ENCODE data around the gene CTF1. TPM values are rescaled to one million over a fixed set of nuclear protein-coding genes. Genes with fewer than 3 reads are reported as not detected.
A peak's percentile ranks its signal among the peaks of the same experiment; 100 is the strongest.

Gene CTF1
- total RNA-seq, 4 donors from 2014 or later = 2.6 to 7.5 (median 5.6) TPM

GRCh38 chr16:30912794-30913412, 16.5 kb downstream of the CTF1 start:
- intact Hi-C loops (cut with DNase I) = no loop called here
- TF ChIP-seq, protein P1, sequence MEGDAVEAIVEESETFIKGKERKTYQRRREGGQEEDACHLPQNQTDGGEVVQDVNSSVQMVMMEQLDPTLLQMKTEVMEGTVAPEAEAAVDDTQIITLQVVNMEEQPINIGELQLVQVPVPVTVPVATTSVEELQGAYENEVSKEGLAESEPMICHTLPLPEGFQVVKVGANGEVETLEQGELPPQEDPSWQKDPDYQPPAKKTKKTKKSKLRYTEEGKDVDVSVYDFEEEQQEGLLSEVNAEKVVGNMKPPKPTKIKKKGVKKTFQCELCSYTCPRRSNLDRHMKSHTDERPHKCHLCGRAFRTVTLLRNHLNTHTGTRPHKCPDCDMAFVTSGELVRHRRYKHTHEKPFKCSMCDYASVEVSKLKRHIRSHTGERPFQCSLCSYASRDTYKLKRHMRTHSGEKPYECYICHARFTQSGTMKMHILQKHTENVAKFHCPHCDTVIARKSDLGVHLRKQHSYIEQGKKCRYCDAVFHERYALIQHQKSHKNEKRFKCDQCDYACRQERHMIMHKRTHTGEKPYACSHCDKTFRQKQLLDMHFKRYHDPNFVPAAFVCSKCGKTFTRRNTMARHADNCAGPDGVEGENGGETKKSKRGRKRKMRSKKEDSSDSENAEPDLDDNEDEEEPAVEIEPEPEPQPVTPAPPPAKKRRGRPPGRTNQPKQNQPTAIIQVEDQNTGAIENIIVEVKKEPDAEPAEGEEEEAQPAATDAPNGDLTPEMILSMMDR (IDR thresholded peaks at IDR 0.05) = no peak
- no peak for TF ChIP-seq POLR2A (IDR thresholded peaks at IDR 0.05)

GRCh38 chr16:30914830-30915229, 18.4 kb downstream of the CTF1 start:
- DNase-seq = no peak
- Histone ChIP-seq H3K9me3 (no peaks in the 10 kb centered on the region), H3K36me3 (no peaks in the 10 kb centered on the region), H3K4me3 (replicated peaks in 1 of 3) (no peak overlapping the region), H3K27ac (no peak overlapping the region), H3K27me3 (no peaks in the 10 kb centered on the region), H3K4me1 (no peaks in the 10 kb centered on the region)
- TF ChIP-seq POLR2A (IDR thresholded peaks at IDR 0.05) = no peak
- TF ChIP-seq, protein P1 (IDR thresholded peaks at IDR 0.05) = no peak
- intact Hi-C loops (cut with DNase I) = no loop called here
- WGBS, 2 donors = 90 to 97% methylated on average over 2 to 3 of the region's 3 CpGs

More at GRCh38 chr16:30912794-30913412, 16.5 kb downstream of the CTF1 start:
- H3K4me1 ChIP-seq = no peaks in the 10 kb centered on the region
- no peak overlapping the region for H3K4me3 ChIP-seq (replicated peaks in 1 of 3)
- WGBS, 2 donors = 90 to 99% methylated on average over 6 of the region's 6 CpGs
- no peaks in the 10 kb centered on the region for H3K36me3 ChIP-seq
- H3K9me3 ChIP-seq = no peaks in the 10 kb centered on the region
- H3K27ac ChIP-seq = no peak overlapping the region
- no peak for DNase-seq
- H3K27me3 ChIP-seq = no peaks in the 10 kb centered on the region

DNA sequence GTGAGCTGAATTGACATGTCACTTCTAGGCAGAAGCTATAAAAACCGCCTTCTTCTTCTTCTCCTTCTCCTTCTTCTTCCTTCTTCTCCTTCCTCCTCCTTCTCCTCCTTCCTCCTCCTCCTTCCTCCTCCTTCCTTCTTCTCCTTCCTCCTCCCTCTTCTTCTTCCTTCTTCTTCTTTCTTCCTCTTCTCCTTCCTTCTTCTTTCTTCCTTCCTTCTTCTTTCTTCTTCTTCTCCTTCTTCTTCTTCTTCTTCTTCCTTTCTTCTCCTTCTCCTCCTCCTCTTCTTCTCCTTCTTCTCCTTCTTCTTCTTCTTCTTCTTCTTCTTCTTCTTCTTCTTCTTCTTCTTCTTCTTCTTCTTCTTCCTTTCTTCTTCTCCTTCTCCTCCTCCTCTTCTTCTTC, 22.2 kb downstream of the CTF1 start:
- H3K9me3 ChIP-seq = no peaks in the 10 kb centered on the region
- H3K36me3 ChIP-seq = no peaks in the 10 kb centered on the region
- no peak overlapping the region for H3K27ac ChIP-seq
- intact Hi-C loops (cut with DNase I) = loop anchor here (2.0 kb wide), 1 partner anchor 16 kb away; no protein-coding TSS in a partner anchor
- DNase-seq = no peak
- TF ChIP-seq, protein P1 (IDR thresholded peaks at IDR 0.05) = no peak
- no peak for TF ChIP-seq POLR2A (IDR thresholded peaks at IDR 0.05)
- no peaks in the 10 kb centered on the region for H3K27me3 ChIP-seq
- no peak overlapping the region for H3K4me3 ChIP-seq (replicated peaks in 1 of 3)
- WGBS, 2 donors = 89% methylated on average over 1 of the region's 1 CpG
- H3K4me1 ChIP-seq = peaks cover 0 to 6% of the 10 kb centered on the region in 2 donors

DNA sequence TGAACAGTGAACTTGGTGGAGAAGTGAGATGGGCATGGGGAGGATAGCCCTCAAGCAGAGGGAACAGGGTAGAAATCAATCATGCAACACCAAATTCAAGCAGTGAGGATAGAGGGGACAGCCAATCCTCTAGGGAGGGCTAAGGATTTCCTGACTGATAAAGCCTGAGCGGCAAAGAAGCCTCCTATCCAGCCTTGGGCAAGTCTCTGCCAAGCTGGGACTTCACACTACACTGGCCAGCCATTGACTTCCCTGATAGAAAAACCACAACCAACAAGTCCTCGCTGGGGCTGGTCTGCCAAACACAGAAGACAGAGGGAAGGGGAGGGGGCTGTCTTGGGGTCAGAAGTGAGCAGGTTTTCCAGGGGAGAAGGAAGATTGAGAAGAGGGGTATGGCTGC, 24.5 kb downstream of the CTF1 start:
- intact Hi-C loops (cut with DNase I) = loop anchor here (2.0 kb wide), 1 partner anchor 76 kb away; no protein-coding TSS in a partner anchor
- no peaks in the 10 kb centered on the region for H3K9me3 ChIP-seq
- no peak overlapping the region for H3K27ac ChIP-seq
- no peak for TF ChIP-seq POLR2A (IDR thresholded peaks at IDR 0.05)
- TF ChIP-seq, protein P1 (IDR thresholded peaks at IDR 0.05) = no peak
- no peaks in the 10 kb centered on the region for H3K36me3 ChIP-seq
- H3K4me3 ChIP-seq (replicated peaks in 1 of 3) = no peak overlapping the region
- no peak for DNase-seq
- H3K4me1 ChIP-seq = peaks cover 9 to 10% of the 10 kb centered on the region in 2 donors
- H3K27me3 ChIP-seq = no peaks in the 10 kb centered on the region
- 78 to 90% methylated on average over 2 of the region's 2 CpGs for WGBS, 2 donors

- H3K27ac ChIP-seq = peak overlapping the region in 2 of 3 donors; percentile 76 to 92
- DNase-seq = no peak
- no peaks in the 10 kb centered on the region for H3K27me3 ChIP-seq
- TF ChIP-seq, protein P1 (IDR thresholded peaks at IDR 0.05) = no peak
- TF ChIP-seq POLR2A (IDR thresholded peaks at IDR 0.05) = no peak
- H3K9me3 ChIP-seq = no peaks in the 10 kb centered on the region
- WGBS, 2 donors = 23 to 31% methylated on average over 6 of the region's 6 CpGs
- peaks cover 9 to 10% of the 10 kb centered on the region in 2 donors for H3K4me1 ChIP-seq
- no peaks in the 10 kb centered on the region for H3K36me3 ChIP-seq
- intact Hi-C loops (cut with DNase I) = loop anchor here (2.0 kb wide), 1 partner anchor 77 kb away; no protein-coding TSS in a partner anchor
- H3K4me3 ChIP-seq (replicated peaks in 1 of 3) = peak overlapping the region in 1 of 3 donors; percentile 84
These were observed 25.0 kb downstream of the CTF1 start for GRCh38 chr16:30921459-30921747.
